GM19467 (cell line): Measurements from ENCODE around the gene OTOP3.

ENCODE experiments used
- ATAC-seq: cut with Tn5 transposase; IDR thresholded peaks from one replicate; pipeline ENCODE4 v1.9.1; 2021; ENCODE audit warnings: mild to moderate bottlenecking, moderate library complexity; ENCODE audit not compliant: unreplicated experiment

The OTOP3 gene

GRCh38 chr17:74916136-74916850, 19.4 kb upstream of the OTOP3 start:
- no peak for ATAC-seq

GRCh38 chr17:74916851-74917199, 18.9 kb upstream of the OTOP3 start:
- ATAC-seq: no peak

- ATAC-seq: no peak
Measured at GRCh38 chr17:74917430-74917829, 18.3 kb upstream of the OTOP3 start.

GRCh38 chr17:74918906-74919305, 16.8 kb upstream of the OTOP3 start:
- ATAC-seq: no peak

GRCh38 chr17:74919440-74920305, 16.0 kb upstream of the OTOP3 start:
- ATAC-seq: no peak

- ATAC-seq: no peak
Measured at GRCh38 chr17:74920306-74920620, 15.4 kb upstream of the OTOP3 start.

- no peak for ATAC-seq
Measured at GRCh38 chr17:74920642-74921025, 15.1 kb upstream of the OTOP3 start.

GRCh38 chr17:74921026-74921681, 14.5 kb upstream of the OTOP3 start:
- no peak for ATAC-seq

- ATAC-seq: no peak
Measured at GRCh38 chr17:74921769-74922168, 13.9 kb upstream of the OTOP3 start.

- ATAC-seq: no peak
Measured at GRCh38 chr17:74922172-74922571, 13.5 kb upstream of the OTOP3 start.

- ATAC-seq: no peak
Measured at GRCh38 chr17:74922694-74923537, 12.8 kb upstream of the OTOP3 start, which contains the start of gene USH1G. TSS of gene USH1G (minus strand) at chr17:74923255. CDS start at chr17:74923073, 182 bp downstream.

- no peak for ATAC-seq
Measured at GRCh38 chr17:74923538-74924249, 12.0 kb upstream of the OTOP3 start.

GRCh38 chr17:74924250-74924948, 11.3 kb upstream of the OTOP3 start, which contains the start of gene OTOP2:
TSS of gene OTOP2 (plus strand) at chr17:74924273. CDS start at chr17:74924633, 360 bp downstream.
- no peak for ATAC-seq

GRCh38 chr17:74925242-74925641, 10.5 kb upstream of the OTOP3 start:
- no peak for ATAC-seq

GRCh38 chr17:74928786-74929185, 6.9 kb upstream of the OTOP3 start:
- ATAC-seq: no peak

GRCh38 chr17:74930535-74931036, 5.1 kb upstream of the OTOP3 start:
- ATAC-seq: no peak

GRCh38 chr17:74935048-74935447, 650 bp upstream of the OTOP3 start:
- no peak for ATAC-seq

GRCh38 chr17:74936470-74936799, 737 bp downstream of the OTOP3 start:
- no peak for ATAC-seq
